ENCODE measurements around the gene ACVR1B. TPM values are rescaled to one million over a fixed set of nuclear protein-coding genes. Genes with fewer than 3 reads are reported as not detected.

ACVR1B gene
- total and polyA plus RNA-seq, 2 of the 8 experiments (the other 6 are each of a cell fraction or from before 2014, with no cell fraction given): 16.0 to 19.2 TPM

GRCh38 chr12:52003016-52003550 is 51.6 kb downstream of the ACVR1B start (continued):
- no peak for TF ChIP-seq CTCF (IDR thresholded peaks at IDR 0.05; ENCODE audit: control extremely low read depth in 1 of 3, insufficient read depth in 1 of 3, low read depth in 1 of 3, low read length in 3 of 3)
- no peak for TF ChIP-seq EP300 (IDR thresholded peaks at IDR 0.05; ENCODE audit: borderline replicate concordance in 1 of 2, low read depth in 2 of 2, low read length in 2 of 2)
- TF ChIP-seq HDAC2 (IDR thresholded peaks at IDR 0.05; ENCODE audit: borderline replicate concordance in 1 of 2, low read depth in 2 of 2, low read length in 2 of 2): no peak
- no peak for TF ChIP-seq TEAD4 (IDR thresholded peaks at IDR 0.05; ENCODE audit: low read depth, low read length)
- no peak for TF ChIP-seq ASH2L (IDR thresholded peaks at IDR 0.05; ENCODE audit: low read length)
- no peak for TF ChIP-seq BACH1 (IDR thresholded peaks at IDR 0.05; ENCODE audit: low read length)
- TF ChIP-seq CBX5 (IDR thresholded peaks at IDR 0.05; ENCODE audit: low read depth, low read length): no peak
